ENCODE data around the gene SUCO.
"Not testable (repeated sequence)": the region's sequence is repeated elsewhere in the genome, so short reads cannot be mapped to it uniquely, and the experiment has no call there.

Gene SUCO, protein sequence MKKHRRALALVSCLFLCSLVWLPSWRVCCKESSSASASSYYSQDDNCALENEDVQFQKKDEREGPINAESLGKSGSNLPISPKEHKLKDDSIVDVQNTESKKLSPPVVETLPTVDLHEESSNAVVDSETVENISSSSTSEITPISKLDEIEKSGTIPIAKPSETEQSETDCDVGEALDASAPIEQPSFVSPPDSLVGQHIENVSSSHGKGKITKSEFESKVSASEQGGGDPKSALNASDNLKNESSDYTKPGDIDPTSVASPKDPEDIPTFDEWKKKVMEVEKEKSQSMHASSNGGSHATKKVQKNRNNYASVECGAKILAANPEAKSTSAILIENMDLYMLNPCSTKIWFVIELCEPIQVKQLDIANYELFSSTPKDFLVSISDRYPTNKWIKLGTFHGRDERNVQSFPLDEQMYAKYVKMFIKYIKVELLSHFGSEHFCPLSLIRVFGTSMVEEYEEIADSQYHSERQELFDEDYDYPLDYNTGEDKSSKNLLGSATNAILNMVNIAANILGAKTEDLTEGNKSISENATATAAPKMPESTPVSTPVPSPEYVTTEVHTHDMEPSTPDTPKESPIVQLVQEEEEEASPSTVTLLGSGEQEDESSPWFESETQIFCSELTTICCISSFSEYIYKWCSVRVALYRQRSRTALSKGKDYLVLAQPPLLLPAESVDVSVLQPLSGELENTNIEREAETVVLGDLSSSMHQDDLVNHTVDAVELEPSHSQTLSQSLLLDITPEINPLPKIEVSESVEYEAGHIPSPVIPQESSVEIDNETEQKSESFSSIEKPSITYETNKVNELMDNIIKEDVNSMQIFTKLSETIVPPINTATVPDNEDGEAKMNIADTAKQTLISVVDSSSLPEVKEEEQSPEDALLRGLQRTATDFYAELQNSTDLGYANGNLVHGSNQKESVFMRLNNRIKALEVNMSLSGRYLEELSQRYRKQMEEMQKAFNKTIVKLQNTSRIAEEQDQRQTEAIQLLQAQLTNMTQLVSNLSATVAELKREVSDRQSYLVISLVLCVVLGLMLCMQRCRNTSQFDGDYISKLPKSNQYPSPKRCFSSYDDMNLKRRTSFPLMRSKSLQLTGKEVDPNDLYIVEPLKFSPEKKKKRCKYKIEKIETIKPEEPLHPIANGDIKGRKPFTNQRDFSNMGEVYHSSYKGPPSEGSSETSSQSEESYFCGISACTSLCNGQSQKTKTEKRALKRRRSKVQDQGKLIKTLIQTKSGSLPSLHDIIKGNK (N-terminal part only)

DNA sequence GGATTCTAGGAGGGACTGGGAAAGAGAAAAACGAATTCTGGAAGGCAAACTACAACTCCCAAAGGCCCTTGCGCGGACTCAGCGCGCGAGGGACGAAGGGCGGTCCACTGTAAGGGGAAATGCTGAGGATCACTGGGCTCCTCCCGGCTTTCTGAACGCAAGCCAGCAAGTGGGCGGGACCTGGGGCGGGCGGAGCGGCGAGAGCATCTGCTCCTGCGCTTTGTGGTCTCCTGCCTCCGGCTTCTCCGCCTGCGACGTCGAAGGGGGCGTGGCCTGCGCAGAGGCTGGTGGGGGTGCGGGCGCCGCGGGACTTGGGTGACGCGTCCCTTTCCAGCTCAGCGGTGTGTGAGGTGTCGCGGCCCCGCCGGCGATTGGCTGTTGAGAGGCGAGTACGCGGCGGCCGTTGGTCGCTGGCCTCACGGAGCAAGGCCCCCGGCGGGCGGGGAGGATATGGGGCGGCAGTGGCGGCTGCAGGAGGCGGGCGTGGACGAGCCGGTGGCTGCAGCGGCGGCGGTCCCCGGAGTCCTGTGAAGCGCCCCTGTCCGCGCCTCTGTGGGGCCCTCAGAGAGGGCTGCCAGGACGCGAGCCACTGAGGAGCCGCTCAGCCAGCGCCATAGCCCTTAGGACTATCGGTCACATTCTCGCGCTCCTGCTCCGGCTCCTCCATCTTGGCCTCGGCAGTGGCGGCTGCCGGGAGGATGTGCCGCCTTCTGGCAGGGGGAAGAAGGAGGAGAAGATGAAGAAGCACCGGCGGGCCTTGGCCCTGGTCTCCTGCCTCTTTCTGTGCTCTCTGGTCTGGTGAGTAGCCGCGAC is at the start of gene SUCO:
Gene SUCO, plus strand, starts transcription at position 451 of the 813 bp plus-strand sequence. Its CDS starts 286 bp downstream, at position 737.
- peak; percentile 91 to 100 (median 99) for DNase-seq

DNA sequence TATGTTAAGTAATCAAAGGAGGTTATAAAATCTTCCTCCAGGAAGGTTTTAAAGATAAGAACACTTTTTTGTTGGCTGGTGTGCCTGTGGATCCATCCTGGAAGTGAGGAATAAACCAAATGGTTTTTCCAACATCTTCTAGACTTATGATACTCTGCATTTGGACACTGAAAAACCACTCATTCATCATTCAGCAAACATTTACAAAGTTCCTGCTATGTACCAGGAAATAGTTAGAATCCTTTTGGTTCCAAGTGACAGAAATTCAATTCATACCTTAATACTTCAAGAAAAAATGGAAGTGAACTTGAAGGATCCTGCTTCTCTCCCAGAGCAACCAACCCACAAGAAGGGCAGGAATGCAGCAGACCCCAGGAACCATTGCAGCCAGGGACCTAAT is 49.5 kb upstream of the SUCO start:
- no peak for DNase-seq

DNA sequence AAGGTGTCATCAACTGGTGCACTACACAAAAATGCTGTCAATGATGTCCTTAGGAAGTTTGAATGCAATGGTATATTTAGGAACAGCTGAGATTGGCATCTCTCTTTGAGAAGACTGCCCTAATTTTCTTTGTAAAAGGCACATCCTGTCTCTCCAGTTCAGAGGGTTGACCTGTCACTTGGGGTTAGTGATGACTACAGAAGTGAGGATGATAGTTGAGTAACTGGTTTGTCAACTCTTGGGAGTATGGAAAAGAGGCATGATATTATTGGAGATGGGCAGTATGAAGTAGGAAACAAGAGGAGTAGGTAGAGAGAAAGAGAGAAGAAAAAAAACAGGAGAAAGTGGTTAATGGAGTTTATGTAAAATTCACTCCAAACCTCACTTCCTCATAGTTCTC is 48.7 kb upstream of the SUCO start:
- DNase-seq: no peak

GRCh38 chr1:172485626-172486025 is 47.3 kb upstream of the SUCO start:
- DNase-seq: no peak

- no peak for DNase-seq
Measured at GRCh38 chr1:172486805-172487454, 46.0 kb upstream of the SUCO start.

- no peak for DNase-seq
Measured at GRCh38 chr1:172487550-172487949, 45.4 kb upstream of the SUCO start.

DNA sequence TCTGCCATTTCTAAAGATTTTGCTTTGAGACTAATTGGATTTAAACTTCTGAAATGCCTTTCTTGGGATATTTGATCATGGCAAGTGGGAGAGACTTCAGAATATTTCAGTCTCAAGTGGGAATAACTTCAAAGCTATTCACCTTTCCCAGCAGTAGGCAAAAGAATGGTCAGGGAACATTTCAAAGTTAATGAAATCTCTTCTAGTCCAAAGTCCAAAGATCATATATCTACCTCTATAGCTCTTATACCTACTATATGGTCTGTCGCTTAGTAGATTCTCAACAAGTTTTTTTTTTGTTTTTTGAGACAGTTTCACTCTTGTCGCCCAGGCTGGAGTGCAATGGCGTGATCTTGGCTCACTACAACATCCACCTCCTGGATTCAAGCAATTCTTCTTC is 44.6 kb upstream of the SUCO start:
- no peak for DNase-seq

DNA sequence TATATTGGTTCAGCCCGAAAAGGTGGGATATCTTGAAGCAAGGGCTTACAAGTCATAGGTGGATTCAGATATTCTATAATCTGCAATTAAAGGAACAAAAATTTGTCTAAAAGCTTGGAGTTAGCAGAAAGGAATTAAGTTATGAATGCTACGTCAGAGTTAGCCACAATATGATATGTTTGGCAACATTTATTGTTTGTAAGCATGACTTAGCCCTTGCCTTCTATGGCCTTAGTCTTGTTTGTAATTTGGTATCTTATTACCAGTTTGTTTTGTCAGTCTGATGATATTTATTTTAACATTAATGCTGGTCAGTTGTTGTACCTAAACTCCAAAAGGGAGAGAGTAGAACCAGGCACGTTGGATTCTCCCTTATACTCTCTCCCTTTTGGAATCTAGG is 43.1 kb upstream of the SUCO start:
- no peak for DNase-seq

DNA sequence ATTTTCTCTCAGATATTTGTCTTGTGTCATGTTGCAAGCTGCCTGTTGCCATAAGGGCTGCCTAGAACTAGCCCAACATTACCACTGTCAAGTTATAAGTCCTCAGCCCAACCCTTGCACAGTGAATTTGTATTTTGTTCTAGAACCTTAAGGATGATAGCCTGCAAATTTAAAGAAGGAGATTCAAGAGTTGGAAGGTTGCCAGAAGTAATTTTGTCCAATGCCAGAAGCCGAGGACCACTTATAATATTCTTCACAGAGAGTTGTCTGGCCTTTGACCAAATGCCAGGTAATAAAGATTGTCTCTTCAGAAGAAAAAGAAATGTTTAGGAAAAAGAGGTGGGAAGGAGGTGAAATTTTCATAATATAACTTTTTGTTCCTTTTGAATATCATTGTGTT is 40.5 kb upstream of the SUCO start:
- no peak for DNase-seq

DNA sequence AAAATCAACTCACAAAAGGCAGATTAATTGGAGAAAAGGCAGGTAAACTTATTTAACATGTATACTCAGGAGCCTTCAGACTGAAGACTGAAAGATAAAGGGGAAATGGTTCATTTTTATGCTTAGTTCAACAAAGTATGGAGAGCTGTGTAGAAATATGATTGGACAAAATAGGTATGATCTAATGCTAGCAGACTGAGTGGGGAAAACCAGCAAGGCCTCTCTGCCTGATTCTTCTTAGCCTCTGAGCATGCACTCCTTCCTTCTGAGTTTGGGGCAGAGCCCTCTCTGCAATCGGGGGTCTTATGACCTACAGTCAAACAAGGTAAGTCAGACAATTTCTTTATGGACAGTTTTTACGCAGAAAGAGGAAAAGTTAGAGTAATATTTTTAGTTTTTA is 38.8 kb upstream of the SUCO start:
- DNase-seq: no peak

GRCh38 chr1:172496127-172496526 is 36.8 kb upstream of the SUCO start:
- not testable (repeated sequence) for DNase-seq

DNA sequence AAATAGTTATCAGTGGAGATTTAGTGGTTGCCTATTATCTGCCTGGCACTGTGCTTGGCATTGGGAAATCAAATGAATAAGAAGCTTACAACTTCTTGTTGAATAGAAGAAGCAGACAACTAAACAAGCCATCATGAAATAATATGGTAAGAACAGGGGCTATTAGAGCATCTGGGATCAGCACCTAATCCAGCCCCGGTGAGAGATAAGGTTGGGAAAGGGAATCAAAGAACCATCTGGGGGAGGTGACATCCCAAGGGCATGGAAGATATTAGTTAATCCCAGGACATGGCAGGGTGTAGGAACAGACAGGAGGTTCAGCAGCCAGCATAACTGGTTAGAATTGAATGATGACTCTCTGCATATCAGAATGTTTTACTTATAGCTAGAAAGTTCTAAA is 36.3 kb upstream of the SUCO start:
- no peak for DNase-seq

GRCh38 chr1:172497230-172497629 is 35.7 kb upstream of the SUCO start:
- no peak for DNase-seq

DNA sequence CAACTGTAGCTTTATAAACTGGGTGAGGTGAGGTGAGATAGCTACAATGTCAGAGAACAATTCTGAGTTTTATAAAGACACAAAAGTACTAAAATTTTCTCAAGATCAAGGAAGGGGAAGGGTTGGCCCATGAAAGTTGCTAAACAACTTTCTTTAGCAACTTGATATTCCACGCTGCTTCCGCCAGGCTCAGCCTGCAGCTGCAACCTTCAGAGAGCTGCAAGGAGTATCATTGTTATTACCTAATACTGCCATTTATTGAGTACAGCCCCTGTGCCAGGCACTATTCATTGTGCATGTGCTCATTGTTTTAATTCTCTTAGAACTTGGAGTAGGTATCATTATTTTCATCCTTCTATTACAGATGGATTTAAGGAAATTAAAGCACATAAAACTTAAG is 34.1 kb upstream of the SUCO start:
- no peak for DNase-seq

- no peak for DNase-seq
Measured at GRCh38 chr1:172499636-172500141, 33.3 kb upstream of the SUCO start.

DNA sequence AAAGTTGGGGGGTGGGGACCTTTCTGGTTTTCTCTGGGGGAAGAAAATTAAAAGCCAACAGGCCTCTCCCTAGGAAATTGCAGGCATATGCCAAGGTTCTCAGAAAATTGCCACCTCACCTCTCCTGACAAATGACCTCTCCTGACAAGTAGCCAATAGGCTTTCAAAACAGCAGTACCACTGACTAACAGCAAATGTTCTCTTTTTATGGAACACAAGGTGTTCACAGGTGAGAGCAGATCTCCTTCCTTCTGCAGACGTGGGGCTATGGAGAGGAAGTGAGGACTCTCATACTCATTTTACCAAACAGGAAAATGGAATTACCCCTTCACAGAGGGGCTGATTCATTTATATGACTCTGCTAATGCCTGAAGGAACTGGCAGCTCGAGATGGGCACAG is 32.7 kb upstream of the SUCO start:
- no peak for DNase-seq

DNA sequence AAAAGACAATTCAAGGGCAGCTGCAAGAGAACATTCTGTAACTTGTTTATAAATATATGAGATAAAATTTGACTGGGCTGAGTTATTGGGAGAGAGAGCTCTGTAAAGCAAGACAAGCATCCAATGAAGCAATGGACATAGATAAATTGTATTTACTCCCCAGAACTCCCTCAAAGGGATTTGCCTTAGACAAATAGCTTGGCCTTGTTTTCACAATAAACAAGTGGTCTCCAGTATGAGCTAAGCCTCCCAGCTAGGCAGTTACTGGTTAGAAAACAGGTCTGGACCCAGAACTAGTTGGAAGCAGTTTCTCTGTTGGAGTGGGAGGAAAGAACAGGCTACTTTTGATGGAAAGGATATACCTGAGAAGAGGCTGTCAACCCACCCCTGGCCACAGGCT is 25.2 kb upstream of the SUCO start:
- peak in 1 of 56 donors; percentile 0 for DNase-seq

GRCh38 chr1:172510479-172510878 is 22.5 kb upstream of the SUCO start:
- DNase-seq: no peak

- no peak for DNase-seq
Measured at GRCh38 chr1:172512591-172512990, 20.4 kb upstream of the SUCO start.

- DNase-seq: no peak
Measured at GRCh38 chr1:172513479-172513878, 19.5 kb upstream of the SUCO start.
